ENCODE measurements around the gene NRSN1. TPM values are rescaled to one million over a fixed set of nuclear protein-coding genes. Genes with fewer than 3 reads are reported as not detected.

Gene NRSN1
- total and polyA plus RNA-seq, 2 of the 13 experiments (the other 11 are each of a cell fraction or from before 2014, with no cell fraction given): not detected

DNA sequence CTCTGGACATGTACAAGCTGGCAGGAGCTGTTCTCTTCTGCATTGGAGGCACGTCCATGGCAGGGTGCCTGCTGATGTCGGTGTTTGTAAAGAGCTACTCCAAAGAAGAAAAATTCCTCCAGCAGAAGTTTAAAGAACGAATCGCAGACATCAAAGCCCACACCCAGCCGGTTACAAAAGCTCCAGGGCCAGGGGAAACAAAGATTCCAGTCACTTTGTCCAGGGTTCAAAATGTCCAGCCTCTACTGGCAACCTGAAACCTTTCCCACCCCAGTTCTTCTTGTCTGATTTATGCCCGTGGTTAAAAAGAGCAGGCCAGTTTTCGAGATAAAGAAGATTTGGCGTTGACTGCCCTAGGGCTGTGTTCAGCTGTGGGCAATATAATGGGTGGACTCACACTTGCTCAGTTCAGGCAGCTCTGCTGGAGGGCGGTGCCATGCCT is 19.7 kb downstream of the NRSN1 start (continued):
- TF ChIP-seq, protein P1, sequence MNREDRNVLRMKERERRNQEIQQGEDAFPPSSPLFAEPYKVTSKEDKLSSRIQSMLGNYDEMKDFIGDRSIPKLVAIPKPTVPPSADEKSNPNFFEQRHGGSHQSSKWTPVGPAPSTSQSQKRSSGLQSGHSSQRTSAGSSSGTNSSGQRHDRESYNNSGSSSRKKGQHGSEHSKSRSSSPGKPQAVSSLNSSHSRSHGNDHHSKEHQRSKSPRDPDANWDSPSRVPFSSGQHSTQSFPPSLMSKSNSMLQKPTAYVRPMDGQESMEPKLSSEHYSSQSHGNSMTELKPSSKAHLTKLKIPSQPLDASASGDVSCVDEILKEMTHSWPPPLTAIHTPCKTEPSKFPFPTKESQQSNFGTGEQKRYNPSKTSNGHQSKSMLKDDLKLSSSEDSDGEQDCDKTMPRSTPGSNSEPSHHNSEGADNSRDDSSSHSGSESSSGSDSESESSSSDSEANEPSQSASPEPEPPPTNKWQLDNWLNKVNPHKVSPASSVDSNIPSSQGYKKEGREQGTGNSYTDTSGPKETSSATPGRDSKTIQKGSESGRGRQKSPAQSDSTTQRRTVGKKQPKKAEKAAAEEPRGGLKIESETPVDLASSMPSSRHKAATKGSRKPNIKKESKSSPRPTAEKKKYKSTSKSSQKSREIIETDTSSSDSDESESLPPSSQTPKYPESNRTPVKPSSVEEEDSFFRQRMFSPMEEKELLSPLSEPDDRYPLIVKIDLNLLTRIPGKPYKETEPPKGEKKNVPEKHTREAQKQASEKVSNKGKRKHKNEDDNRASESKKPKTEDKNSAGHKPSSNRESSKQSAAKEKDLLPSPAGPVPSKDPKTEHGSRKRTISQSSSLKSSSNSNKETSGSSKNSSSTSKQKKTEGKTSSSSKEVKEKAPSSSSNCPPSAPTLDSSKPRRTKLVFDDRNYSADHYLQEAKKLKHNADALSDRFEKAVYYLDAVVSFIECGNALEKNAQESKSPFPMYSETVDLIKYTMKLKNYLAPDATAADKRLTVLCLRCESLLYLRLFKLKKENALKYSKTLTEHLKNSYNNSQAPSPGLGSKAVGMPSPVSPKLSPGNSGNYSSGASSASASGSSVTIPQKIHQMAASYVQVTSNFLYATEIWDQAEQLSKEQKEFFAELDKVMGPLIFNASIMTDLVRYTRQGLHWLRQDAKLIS (CRISPR knock-in tag; IDR thresholded peaks at IDR 0.05): no peak
- peak; percentile 44; the same call in 1 of the 2 replicates for TF ChIP-seq SP4 (CRISPR knock-in tag; IDR thresholded peaks at IDR 0.05)
- no peak for TF ChIP-seq ZNF567 (CRISPR knock-in tag; IDR thresholded peaks at IDR 0.05; ENCODE audit: borderline replicate concordance)
- TF ChIP-seq RAD21 (CRISPR knock-in tag; IDR thresholded peaks at IDR 0.05): no peak
- TF ChIP-seq PHF21A (CRISPR knock-in tag; IDR thresholded peaks at IDR 0.05): peak; percentile 51; the same call in 1 of the 2 replicates
- peak; percentile 75 for TF ChIP-seq ASH2L (IDR thresholded peaks at IDR 0.05; ENCODE audit: insufficient read length, low read depth, low read length)
- TF ChIP-seq CBX1 (IDR thresholded peaks at IDR 0.05; ENCODE audit: low read depth): no peak
- TF ChIP-seq ZNF761 (CRISPR knock-in tag; conservative IDR thresholded peaks at IDR 0.05): no peak
- TF ChIP-seq, protein P2, sequence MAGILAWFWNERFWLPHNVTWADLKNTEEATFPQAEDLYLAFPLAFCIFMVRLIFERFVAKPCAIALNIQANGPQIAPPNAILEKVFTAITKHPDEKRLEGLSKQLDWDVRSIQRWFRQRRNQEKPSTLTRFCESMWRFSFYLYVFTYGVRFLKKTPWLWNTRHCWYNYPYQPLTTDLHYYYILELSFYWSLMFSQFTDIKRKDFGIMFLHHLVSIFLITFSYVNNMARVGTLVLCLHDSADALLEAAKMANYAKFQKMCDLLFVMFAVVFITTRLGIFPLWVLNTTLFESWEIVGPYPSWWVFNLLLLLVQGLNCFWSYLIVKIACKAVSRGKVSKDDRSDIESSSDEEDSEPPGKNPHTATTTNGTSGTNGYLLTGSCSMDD (CRISPR knock-in tag; IDR thresholded peaks at IDR 0.05): no peak
- TF ChIP-seq POLR2G (IDR thresholded peaks at IDR 0.05; ENCODE audit: low read depth, low read length): no peak
- peak; percentile 68; the same call in 1 of the 2 replicates for TF ChIP-seq ERF (CRISPR knock-in tag; IDR thresholded peaks at IDR 0.05)
- TF ChIP-seq, protein P3, sequence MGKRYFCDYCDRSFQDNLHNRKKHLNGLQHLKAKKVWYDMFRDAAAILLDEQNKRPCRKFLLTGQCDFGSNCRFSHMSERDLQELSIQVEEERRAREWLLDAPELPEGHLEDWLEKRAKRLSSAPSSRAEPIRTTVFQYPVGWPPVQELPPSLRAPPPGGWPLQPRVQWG (CRISPR knock-in tag; IDR thresholded peaks at IDR 0.05; ENCODE audit: borderline replicate concordance, low read depth): no peak
- no peak for TF ChIP-seq MBD4 (IDR thresholded peaks at IDR 0.05; ENCODE audit: borderline replicate concordance, low read length)
- no peak for TF ChIP-seq ZFP1 (CRISPR knock-in tag; IDR thresholded peaks at IDR 0.05)
- 0 out of 4 replicates have a peak, but pooled peaks of 1 of the 2 experiments have one; percentile 50 for TF ChIP-seq KLF16 (CRISPR knock-in tag; IDR thresholded peaks at IDR 0.05)
- no peak; the same call in 1 of the 2 replicates for TF ChIP-seq SNAPC2 (CRISPR knock-in tag; IDR thresholded peaks at IDR 0.05)
- TF ChIP-seq, protein P4, sequence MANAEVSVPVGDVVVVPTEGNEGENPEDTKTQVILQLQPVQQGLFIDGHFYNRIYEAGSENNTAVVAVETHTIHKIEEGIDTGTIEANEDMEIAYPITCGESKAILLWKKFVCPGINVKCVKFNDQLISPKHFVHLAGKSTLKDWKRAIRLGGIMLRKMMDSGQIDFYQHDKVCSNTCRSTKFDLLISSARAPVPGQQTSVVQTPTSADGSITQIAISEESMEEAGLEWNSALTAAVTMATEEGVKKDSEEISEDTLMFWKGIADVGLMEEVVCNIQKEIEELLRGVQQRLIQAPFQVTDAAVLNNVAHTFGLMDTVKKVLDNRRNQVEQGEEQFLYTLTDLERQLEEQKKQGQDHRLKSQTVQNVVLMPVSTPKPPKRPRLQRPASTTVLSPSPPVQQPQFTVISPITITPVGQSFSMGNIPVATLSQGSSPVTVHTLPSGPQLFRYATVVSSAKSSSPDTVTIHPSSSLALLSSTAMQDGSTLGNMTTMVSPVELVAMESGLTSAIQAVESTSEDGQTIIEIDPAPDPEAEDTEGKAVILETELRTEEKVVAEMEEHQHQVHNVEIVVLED (CRISPR knock-in tag; IDR thresholded peaks at IDR 0.05; ENCODE audit: borderline replicate concordance): no peak
- TF ChIP-seq, protein P5, sequence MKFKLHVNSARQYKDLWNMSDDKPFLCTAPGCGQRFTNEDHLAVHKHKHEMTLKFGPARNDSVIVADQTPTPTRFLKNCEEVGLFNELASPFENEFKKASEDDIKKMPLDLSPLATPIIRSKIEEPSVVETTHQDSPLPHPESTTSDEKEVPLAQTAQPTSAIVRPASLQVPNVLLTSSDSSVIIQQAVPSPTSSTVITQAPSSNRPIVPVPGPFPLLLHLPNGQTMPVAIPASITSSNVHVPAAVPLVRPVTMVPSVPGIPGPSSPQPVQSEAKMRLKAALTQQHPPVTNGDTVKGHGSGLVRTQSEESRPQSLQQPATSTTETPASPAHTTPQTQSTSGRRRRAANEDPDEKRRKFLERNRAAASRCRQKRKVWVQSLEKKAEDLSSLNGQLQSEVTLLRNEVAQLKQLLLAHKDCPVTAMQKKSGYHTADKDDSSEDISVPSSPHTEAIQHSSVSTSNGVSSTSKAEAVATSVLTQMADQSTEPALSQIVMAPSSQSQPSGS (CRISPR knock-in tag; IDR thresholded peaks at IDR 0.05): no peak
- no peak for TF ChIP-seq KDM5B (CRISPR knock-in tag; IDR thresholded peaks at IDR 0.05; ENCODE audit: borderline replicate concordance)
- TF ChIP-seq, protein P6, sequence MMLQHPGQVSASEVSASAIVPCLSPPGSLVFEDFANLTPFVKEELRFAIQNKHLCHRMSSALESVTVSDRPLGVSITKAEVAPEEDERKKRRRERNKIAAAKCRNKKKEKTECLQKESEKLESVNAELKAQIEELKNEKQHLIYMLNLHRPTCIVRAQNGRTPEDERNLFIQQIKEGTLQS (CRISPR knock-in tag; IDR thresholded peaks at IDR 0.05): no peak
- peak; percentile 76; the same call in 1 of the 2 replicates for TF ChIP-seq ZFP36L1 (CRISPR knock-in tag; IDR thresholded peaks at IDR 0.05)
